IgD-negative memory B cell (primary cell): Measurements from ENCODE around the gene IL17F. TPM values are rescaled to one million over a fixed set of nuclear protein-coding genes. Genes with fewer than 3 reads are reported as not detected.

ENCODE experiments used
- H3K27ac Mint-ChIP-seq, 3 donors: one replicate each; pipeline ENCODE4 v1.8.0; 2020 to 2022; ENCODE audit warnings: mild to moderate bottlenecking in 3 of 3, mixed read lengths in 3 of 3, moderate library complexity in 1 of 3
- H3K27me3 Mint-ChIP-seq: one replicate; pipeline ENCODE4 v1.8.0; 2021; ENCODE audit warnings: mixed read lengths
- H3K36me3 Mint-ChIP-seq: one replicate; pipeline ENCODE4 v1.8.0; 2020; ENCODE audit warnings: mild to moderate bottlenecking, mixed read lengths
- H3K4me1 Mint-ChIP-seq, 3 donors: one replicate each; pipeline ENCODE4 v1.8.0; 2020 to 2022; ENCODE audit warnings: mixed read lengths in 3 of 3, mild to moderate bottlenecking in 1 of 3
- H3K4me3 Mint-ChIP-seq, 4 donors: one replicate each; pipeline ENCODE4 v1.8.0; 2020 to 2022; ENCODE audit warnings: mild to moderate bottlenecking in 4 of 4, mixed read lengths in 4 of 4, moderate library complexity in 3 of 4
- H3K9me3 Mint-ChIP-seq, 3 donors: one replicate each; pipeline ENCODE4 v1.8.0; 2020 to 2021; ENCODE audit warnings: mixed read lengths in 3 of 3, mild to moderate bottlenecking in 1 of 3
- polyA plus RNA-seq: library from polyadenylated mRNA; unstranded; fragments of 300-500 nt; fragmentation: Illumina TruSeq; gene quantifications from one replicate; pipeline ENCODE4 v1.2.3, GENCODE V29; 2021

IL17F gene
- polyA plus RNA-seq, 1 donor from 2014 or later, result not detected

- H3K27me3 Mint-ChIP-seq, result peaks cover 1% of the 10 kb centered on the region
- no peak overlapping the region for H3K27ac Mint-ChIP-seq
Measured at GRCh38 chr6:52261229-52261628, 16.9 kb upstream of the IL17F start.

GRCh38 chr6:52260634-52261033 lies 16.3 kb upstream of the IL17F start:
- H3K4me1 Mint-ChIP-seq, result peaks cover 0 to 6% (median 0%) of the 10 kb centered on the region in 3 donors
- H3K4me3 Mint-ChIP-seq, result no peak overlapping the region
- H3K27ac Mint-ChIP-seq, result no peak overlapping the region
- H3K9me3 Mint-ChIP-seq, result no peaks in the 10 kb centered on the region
- H3K27me3 Mint-ChIP-seq, result peaks cover 1% of the 10 kb centered on the region
- H3K36me3 Mint-ChIP-seq, result no peaks in the 10 kb centered on the region

More at GRCh38 chr6:52261229-52261628, 16.9 kb upstream of the IL17F start:
- Mint-ChIP-seq H3K9me3 (no peaks in the 10 kb centered on the region), H3K4me3 (no peak overlapping the region), H3K36me3 (no peaks in the 10 kb centered on the region), H3K4me1 (peaks cover 0 to 6% (median 0%) of the 10 kb centered on the region in 3 donors)

GRCh38 chr6:52255434-52255833 lies 11.1 kb upstream of the IL17F start:
- H3K4me1 Mint-ChIP-seq, result peaks cover 0 to 3% (median 1%) of the 10 kb centered on the region in 3 donors
- H3K4me3 Mint-ChIP-seq, result no peak overlapping the region

GRCh38 chr6:52254731-52255378 lies 10.6 kb upstream of the IL17F start:
- Mint-ChIP-seq H3K4me3 (no peak overlapping the region), H3K4me1 (peaks cover 0 to 3% (median 1%) of the 10 kb centered on the region in 3 donors), H3K27ac (no peak overlapping the region), H3K27me3 (peaks cover 16% of the 10 kb centered on the region), H3K9me3 (no peaks in the 10 kb centered on the region), H3K36me3 (peaks cover 3% of the 10 kb centered on the region)

More at GRCh38 chr6:52255434-52255833, 11.1 kb upstream of the IL17F start:
- peaks cover 3% of the 10 kb centered on the region for H3K36me3 Mint-ChIP-seq
- no peaks in the 10 kb centered on the region for H3K9me3 Mint-ChIP-seq
- peaks cover 16% of the 10 kb centered on the region for H3K27me3 Mint-ChIP-seq
- H3K27ac Mint-ChIP-seq, result no peak overlapping the region

DNA sequence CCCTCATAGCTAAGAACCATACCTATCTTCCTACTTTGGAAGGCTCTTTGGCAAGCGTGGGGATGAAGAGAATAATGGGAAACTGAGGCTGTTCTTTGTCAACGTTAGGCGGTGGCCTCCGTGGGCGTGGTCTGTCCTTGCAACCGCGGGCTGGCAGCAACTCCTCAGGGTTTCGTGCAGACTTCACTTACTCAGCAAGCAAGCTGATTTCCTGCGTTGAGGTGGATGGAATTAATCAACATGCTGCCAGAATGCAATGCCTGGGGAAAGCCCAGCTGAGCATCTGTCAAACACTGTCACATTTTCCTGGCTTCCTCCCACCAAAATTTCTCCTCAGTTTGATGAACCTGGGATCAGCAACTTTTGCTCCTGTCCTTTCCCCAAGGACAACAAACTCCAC lies 9.2 kb upstream of the IL17F start:
- H3K4me3 Mint-ChIP-seq, result no peak overlapping the region
- no peaks in the 10 kb centered on the region for H3K9me3 Mint-ChIP-seq
- peaks cover 4% of the 10 kb centered on the region for H3K36me3 Mint-ChIP-seq
- H3K27ac Mint-ChIP-seq, result no peak overlapping the region
- peaks cover 20% of the 10 kb centered on the region for H3K27me3 Mint-ChIP-seq
- H3K4me1 Mint-ChIP-seq, result peaks cover 0 to 3% (median 1%) of the 10 kb centered on the region in 3 donors

GRCh38 chr6:52251113-52251512 lies 6.8 kb upstream of the IL17F start:
- Mint-ChIP-seq H3K27me3 (peaks cover 30% of the 10 kb centered on the region), H3K9me3 (no peaks in the 10 kb centered on the region), H3K4me3 (no peak overlapping the region), H3K36me3 (peaks cover 5% of the 10 kb centered on the region), H3K4me1 (peaks cover 0 to 3% (median 1%) of the 10 kb centered on the region in 3 donors), H3K27ac (no peak overlapping the region)

DNA sequence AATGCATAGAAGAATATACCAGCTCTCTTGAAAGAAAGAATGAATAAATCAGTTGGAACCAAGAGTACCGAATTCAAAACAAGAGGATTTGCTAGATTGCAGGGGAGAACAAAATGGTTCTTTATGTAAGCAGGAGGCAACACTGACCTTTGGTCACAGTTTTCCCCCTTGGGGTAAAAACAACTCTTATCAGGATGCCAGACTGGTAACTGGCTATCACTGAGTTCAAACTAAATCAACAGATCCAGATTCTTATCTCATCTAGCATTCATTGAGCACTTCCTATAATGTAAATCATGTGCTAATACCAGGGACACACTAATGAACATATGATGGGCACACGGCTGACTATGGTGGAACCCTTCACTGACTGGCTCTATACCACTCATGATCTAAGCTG lies 4.8 kb upstream of the IL17F start:
- Mint-ChIP-seq H3K4me1 (peaks cover 0 to 3% (median 1%) of the 10 kb centered on the region in 3 donors), H3K4me3 (no peak overlapping the region), H3K36me3 (peaks cover 5% of the 10 kb centered on the region), H3K9me3 (no peaks in the 10 kb centered on the region), H3K27me3 (peaks cover 26% of the 10 kb centered on the region), H3K27ac (no peak overlapping the region)

DNA sequence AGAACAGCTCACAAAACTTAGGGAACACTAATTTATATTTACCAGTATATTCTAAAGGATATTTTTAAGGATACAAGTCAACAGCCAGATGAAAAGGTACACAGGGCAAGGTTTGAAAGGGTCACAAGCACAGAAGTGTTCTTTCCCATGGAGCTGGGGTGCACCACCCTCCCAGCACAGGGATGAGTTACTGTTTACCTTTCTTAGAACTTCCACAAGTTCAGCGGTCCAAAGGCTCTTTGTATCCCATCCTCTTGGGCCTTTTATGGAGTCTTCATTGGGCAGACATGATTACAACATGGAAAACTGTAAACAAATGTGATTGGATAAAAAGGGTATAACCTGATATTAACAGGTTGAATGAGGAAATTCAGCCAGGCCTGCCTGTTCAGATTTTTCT lies 1.1 kb upstream of the IL17F start:
- H3K4me1 Mint-ChIP-seq, result no peaks in the 10 kb centered on the region
- H3K27me3 Mint-ChIP-seq, result peaks cover 17% of the 10 kb centered on the region
- no peaks in the 10 kb centered on the region for H3K9me3 Mint-ChIP-seq
- H3K4me3 Mint-ChIP-seq, result no peak overlapping the region
- H3K27ac Mint-ChIP-seq, result no peak overlapping the region
- peaks cover 2% of the 10 kb centered on the region for H3K36me3 Mint-ChIP-seq

GRCh38 chr6:52243282-52243893 lies 912 bp downstream of the IL17F start:
- H3K4me1 Mint-ChIP-seq, result no peaks in the 10 kb centered on the region
- no peaks in the 10 kb centered on the region for H3K9me3 Mint-ChIP-seq
- no peak overlapping the region for H3K27ac Mint-ChIP-seq
- no peak overlapping the region for H3K4me3 Mint-ChIP-seq
- H3K27me3 Mint-ChIP-seq, result peaks cover 12% of the 10 kb centered on the region
- H3K36me3 Mint-ChIP-seq, result peaks cover under 1% of the 10 kb centered on the region

GRCh38 chr6:52241819-52242218 lies 2.5 kb downstream of the IL17F start:
- H3K4me3 Mint-ChIP-seq, result no peak overlapping the region
- H3K9me3 Mint-ChIP-seq, result no peaks in the 10 kb centered on the region
- no peak overlapping the region for H3K27ac Mint-ChIP-seq
- no peaks in the 10 kb centered on the region for H3K36me3 Mint-ChIP-seq
- H3K4me1 Mint-ChIP-seq, result no peaks in the 10 kb centered on the region
- H3K27me3 Mint-ChIP-seq, result peaks cover 13% of the 10 kb centered on the region

DNA sequence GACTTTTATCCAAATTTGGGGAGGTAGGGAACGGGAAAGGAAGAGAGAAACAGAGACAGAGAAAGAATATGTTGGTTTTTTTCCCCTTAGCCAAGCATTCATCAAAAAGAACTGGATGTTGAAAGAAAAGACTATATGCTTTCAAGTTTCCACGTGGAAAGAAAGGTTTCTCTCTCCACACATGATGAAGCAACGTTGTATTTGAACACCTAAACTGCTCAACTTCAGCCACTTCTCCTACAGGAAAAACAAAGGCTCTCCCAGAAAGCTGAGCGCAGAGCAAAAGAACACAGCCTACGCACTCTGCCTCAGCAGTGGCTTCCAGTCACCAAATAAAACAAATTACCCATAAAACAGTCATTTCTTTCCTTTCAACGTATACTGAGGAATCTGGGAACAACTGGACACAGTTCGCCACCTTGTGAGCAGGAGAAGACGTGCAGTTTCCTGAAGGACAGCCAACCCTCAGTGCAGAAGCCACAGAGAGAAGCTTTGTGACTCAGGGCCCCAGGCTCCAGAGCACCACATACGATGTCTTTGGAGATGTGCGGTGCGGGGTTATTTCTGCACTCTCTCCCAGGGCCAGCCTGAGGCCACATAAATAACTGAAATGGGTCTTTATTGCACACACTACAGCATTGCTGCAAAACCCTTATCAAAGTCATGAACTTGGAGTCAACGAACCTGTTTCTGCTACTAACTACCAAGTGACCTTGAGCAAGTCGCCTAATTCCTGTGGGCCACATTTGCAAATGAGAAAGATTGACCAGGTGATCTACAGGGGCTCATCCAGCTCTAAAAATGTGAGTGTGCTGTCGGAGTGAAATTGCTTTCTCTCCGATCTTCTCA lies 10.1 kb downstream of the IL17F start:
- Mint-ChIP-seq H3K27me3 (peaks cover 14% of the 10 kb centered on the region), H3K9me3 (no peaks in the 10 kb centered on the region), H3K4me1 (no peaks in the 10 kb centered on the region), H3K4me3 (no peak overlapping the region), H3K36me3 (peaks cover 2% of the 10 kb centered on the region), H3K27ac (no peak overlapping the region)

GRCh38 chr6:52233005-52233404 lies 11.3 kb downstream of the IL17F start:
- peaks cover 10% of the 10 kb centered on the region for H3K27me3 Mint-ChIP-seq
- no peaks in the 10 kb centered on the region for H3K4me1 Mint-ChIP-seq
- H3K27ac Mint-ChIP-seq, result no peak overlapping the region
- no peak overlapping the region for H3K4me3 Mint-ChIP-seq
- peaks cover 2% of the 10 kb centered on the region for H3K36me3 Mint-ChIP-seq
- no peaks in the 10 kb centered on the region for H3K9me3 Mint-ChIP-seq

- H3K27me3 Mint-ChIP-seq, result no peaks in the 10 kb centered on the region
- no peaks in the 10 kb centered on the region for H3K9me3 Mint-ChIP-seq
- no peak overlapping the region for H3K27ac Mint-ChIP-seq
- peaks cover 2% of the 10 kb centered on the region for H3K36me3 Mint-ChIP-seq
- H3K4me1 Mint-ChIP-seq, result peaks cover 0 to 2% (median 0%) of the 10 kb centered on the region in 3 donors
- H3K4me3 Mint-ChIP-seq, result no peak overlapping the region
Measured at GRCh38 chr6:52231406-52232127, 12.7 kb downstream of the IL17F start.

- H3K36me3 Mint-ChIP-seq, result peaks cover 2% of the 10 kb centered on the region
- H3K27ac Mint-ChIP-seq, result no peak overlapping the region
- peaks cover 0 to 2% (median 0%) of the 10 kb centered on the region in 3 donors for H3K4me1 Mint-ChIP-seq
Measured at GRCh38 chr6:52230685-52231084, 13.6 kb downstream of the IL17F start.

GRCh38 chr6:52227495-52227894 lies 16.8 kb downstream of the IL17F start:
- Mint-ChIP-seq H3K4me1 (peaks cover 0 to 2% (median 0%) of the 10 kb centered on the region in 3 donors), H3K27ac (no peak overlapping the region), H3K9me3 (no peaks in the 10 kb centered on the region), H3K27me3 (peaks cover 1% of the 10 kb centered on the region), H3K4me3 (no peak overlapping the region), H3K36me3 (peaks cover 2% of the 10 kb centered on the region)

More at GRCh38 chr6:52230685-52231084, 13.6 kb downstream of the IL17F start:
- Mint-ChIP-seq H3K9me3 (no peaks in the 10 kb centered on the region), H3K4me3 (no peak overlapping the region), H3K27me3 (no peaks in the 10 kb centered on the region)
